Breast epithelium (tissue), 4 donors: ENCODE measurements around the gene FOSL1. TPM values are rescaled to one million over a fixed set of nuclear protein-coding genes. Genes with fewer than 3 reads are reported as not detected.

ENCODE experiments used
- DNase-seq, 2 donors: peaks; one replicate each; pipeline ENCODE4 v3.0.0-alpha.2; 2019; ENCODE audit warnings: low spot score in 2 of 2
- H3K27ac ChIP-seq, 2 donors: fragments of 200-600 bp; sonication (generic) in 1 of 2; one replicate each; pipeline ENCODE4 v1.5.1; 2016 to 2019; ENCODE audit warnings: mild to moderate bottlenecking in 1 of 2
- H3K27me3 ChIP-seq, 2 donors: fragments of 200-600 bp; sonication (generic) in 1 of 2; one replicate each; pipeline versions ENCODE4 v1.5.1 to v1.6.0; 2017 to 2019; ENCODE audit warnings: control low read depth in 1 of 2, mild to moderate bottlenecking in 1 of 2
- H3K36me3 ChIP-seq: fragments of 200-600 bp; one replicate; pipeline ENCODE4 v1.5.1; 2019
- H3K4me1 ChIP-seq, 2 donors: fragments of 200-600 bp; sonication (generic); one replicate each; pipeline ENCODE4 v1.5.1; 2016 to 2019; ENCODE audit warnings: control low read depth in 1 of 2
- H3K4me3 ChIP-seq, 3 donors: fragments of 200-600 bp; sonication (generic); 1 replicate in 2 of 3; 2 replicates in 1 of 3; pipeline ENCODE4 v1.5.1; 2016 to 2019; ENCODE audit warnings: mild to moderate bottlenecking in 3 of 3, moderate library complexity in 2 of 3
- H3K9me3 ChIP-seq, 2 donors: fragments of 200-600 bp; sonication (generic) in 1 of 2; one replicate each; pipeline ENCODE4 v1.5.1; 2016 to 2019; ENCODE audit warnings: control low read depth in 1 of 2
- CTCF ChIP-seq, 3 donors: fragments of 450-650 bp; IDR thresholded peaks; one replicate each; pipeline ENCODE4 v1.5.1; 2016 to 2017; ENCODE audit warnings: antibody characterized with exemption in 3 of 3, mild to moderate bottlenecking in 3 of 3, moderate library complexity in 3 of 3
- POLR2A ChIP-seq: fragments of 450-650 bp; IDR thresholded peaks from one replicate; pipeline ENCODE4 v1.6.1; 2016; ENCODE audit warnings: antibody characterized with exemption, mild to moderate bottlenecking, moderate library complexity
- POLR2AphosphoS5 ChIP-seq, 3 donors: sonication (generic); formaldehyde crosslinking; IDR thresholded peaks; one replicate each; pipeline ENCODE4 v1.6.1; 2017; ENCODE audit warnings: antibody characterized with exemption in 3 of 3
- intact Hi-C: fragments of 100-400 bp; cut with DNase I; formaldehyde crosslinking; loops from one replicate; pipeline ENCODE4 v1.15.1; 2023; ENCODE audit warnings: low total_unique reads
- total RNA-seq, 3 donors: library from RNA; depleted of rRNA; stranded (reverse); fragments of >200 nt; gene quantifications; one replicate each; pipeline ENCODE4 v1.1.0, GENCODE V29; 2016

FOSL1 gene
- total RNA-seq, 3 donors from 2014 or later: 2.4 to 17.0 (median 7.2) TPM

- no peak for DNase-seq
- intact Hi-C loops: loop anchor here (10.0 kb wide), 1 partner anchor 81 kb away; the partner anchor contains the start of gene SART1
- Histone ChIP-seq H3K27me3 (no peaks in the 10 kb centered on the region), H3K27ac (peak overlapping the region in 1 of 2 donors; percentile 3), H3K9me3 (no peaks in the 10 kb centered on the region), H3K4me3 (no peak overlapping the region), H3K4me1 (peaks cover 5 to 12% of the 10 kb centered on the region in 2 donors), H3K36me3 (no peaks in the 10 kb centered on the region)
- TF ChIP-seq CTCF (IDR thresholded peaks at IDR 0.05) (no peak), POLR2AphosphoS5 (IDR thresholded peaks at IDR 0.05) (no peak), POLR2A (no peak)
Measured at GRCh38 chr11:65883786-65884715, 16.1 kb downstream of the FOSL1 start.

- TF ChIP-seq POLR2AphosphoS5 (IDR thresholded peaks at IDR 0.05) (no peak), POLR2A (no peak), CTCF (IDR thresholded peaks at IDR 0.05) (no peak)
- no peak overlapping the region for H3K4me3 ChIP-seq
- DNase-seq: no peak
- H3K27me3 ChIP-seq: no peaks in the 10 kb centered on the region
- H3K27ac ChIP-seq: no peak overlapping the region
- intact Hi-C loops: loop anchor here (10.0 kb wide), 1 partner anchor 82 kb away; the partner anchor contains the start of gene SART1
- peaks cover 5 to 12% of the 10 kb centered on the region in 2 donors for H3K4me1 ChIP-seq
- H3K36me3 ChIP-seq: no peaks in the 10 kb centered on the region
- H3K9me3 ChIP-seq: no peaks in the 10 kb centered on the region
Measured at GRCh38 chr11:65883058-65883761, 17.0 kb downstream of the FOSL1 start.

DNA sequence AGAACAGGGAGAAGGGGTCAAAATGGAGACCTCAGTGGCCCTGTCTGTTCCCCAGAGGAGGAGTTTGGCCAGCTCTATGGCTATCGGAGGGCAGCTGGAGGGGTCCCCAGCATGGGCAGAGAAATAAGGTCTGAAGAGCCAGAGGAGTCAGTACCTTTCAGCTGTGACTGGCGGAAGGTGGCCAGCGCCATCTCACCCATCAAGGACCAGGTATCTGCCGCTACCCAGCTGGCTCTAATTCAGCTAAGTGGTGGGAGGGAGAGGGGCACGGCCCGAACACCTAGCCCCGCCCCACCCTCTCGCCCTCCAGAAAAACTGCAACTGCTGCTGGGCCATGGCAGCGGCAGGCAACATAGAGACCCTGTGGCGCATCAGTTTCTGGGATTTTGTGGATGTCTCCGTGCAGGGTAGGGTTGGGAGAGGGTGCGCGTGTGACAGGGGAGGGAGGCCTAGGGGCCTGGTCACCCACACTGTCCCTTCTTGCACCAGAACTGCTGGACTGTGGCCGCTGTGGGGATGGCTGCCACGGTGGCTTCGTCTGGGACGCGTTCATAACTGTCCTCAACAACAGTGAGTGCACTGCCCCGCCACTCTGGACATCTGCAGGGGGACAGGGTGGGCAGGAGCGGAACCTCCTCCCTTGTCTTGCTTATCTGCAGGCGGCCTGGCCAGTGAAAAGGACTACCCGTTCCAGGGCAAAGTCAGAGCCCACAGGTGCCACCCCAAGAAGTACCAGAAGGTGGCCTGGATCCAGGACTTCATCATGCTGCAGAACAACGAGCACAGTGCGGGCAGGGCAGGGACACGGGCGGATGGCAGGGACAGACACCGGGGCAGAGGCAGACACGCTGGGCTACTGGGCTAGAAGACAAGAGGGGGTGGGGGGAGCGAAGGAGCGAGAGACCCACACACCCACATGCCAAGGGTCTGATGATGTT lies 17.8 kb downstream of the FOSL1 start:
- intact Hi-C loops: loop anchor here (10.0 kb wide), 1 partner anchor 82 kb away; the partner anchor contains the start of gene SART1
- Histone ChIP-seq H3K27ac (no peak overlapping the region), H3K9me3 (no peaks in the 10 kb centered on the region), H3K4me3 (no peak overlapping the region), H3K36me3 (no peaks in the 10 kb centered on the region), H3K27me3 (no peaks in the 10 kb centered on the region), H3K4me1 (peaks cover 0 to 5% of the 10 kb centered on the region in 2 donors)
- no peak for DNase-seq
- TF ChIP-seq POLR2A: no peak
- no peak for TF ChIP-seq CTCF (IDR thresholded peaks at IDR 0.05)
- no peak for TF ChIP-seq POLR2AphosphoS5 (IDR thresholded peaks at IDR 0.05)

- DNase-seq: no peak
- TF ChIP-seq POLR2AphosphoS5 (IDR thresholded peaks at IDR 0.05) (no peak), POLR2A (no peak), CTCF (IDR thresholded peaks at IDR 0.05) (no peak)
- H3K4me3 ChIP-seq: no peak overlapping the region
- intact Hi-C loops: loop anchor here (10.0 kb wide), 1 partner anchor 84 kb away; the partner anchor contains the start of gene SART1
- no peaks in the 10 kb centered on the region for H3K4me1 ChIP-seq
- H3K36me3 ChIP-seq: no peaks in the 10 kb centered on the region
- H3K9me3 ChIP-seq: no peaks in the 10 kb centered on the region
- no peak overlapping the region for H3K27ac ChIP-seq
- no peaks in the 10 kb centered on the region for H3K27me3 ChIP-seq
Measured at GRCh38 chr11:65880844-65881421, 19.3 kb downstream of the FOSL1 start.
